Measurements from ENCODE around the gene HOXA7. TPM values are rescaled to one million over a fixed set of nuclear protein-coding genes. Genes with fewer than 3 reads are reported as not detected.

HOXA7 gene
- total and polyA plus RNA-seq, 9 donors = 0.23 to 4.5 (median 0.75) TPM

GRCh38 chr7:27171325-27171636 is 14.8 kb upstream of the HOXA7 start:
- peaks cover 14% of the 10 kb centered on the region for H3K4me1 ChIP-seq (ENCODE audit: insufficient read depth)
- DNase-seq = peak in 2 of 5 donors; percentile 16 to 28
- no peaks in the 10 kb centered on the region for H3K9me3 ChIP-seq
- no peak for TF ChIP-seq POLR2A (IDR thresholded peaks at IDR 0.05)
- no peak for TF ChIP-seq EP300 (IDR thresholded peaks at IDR 0.05)
- TF ChIP-seq, protein P1, sequence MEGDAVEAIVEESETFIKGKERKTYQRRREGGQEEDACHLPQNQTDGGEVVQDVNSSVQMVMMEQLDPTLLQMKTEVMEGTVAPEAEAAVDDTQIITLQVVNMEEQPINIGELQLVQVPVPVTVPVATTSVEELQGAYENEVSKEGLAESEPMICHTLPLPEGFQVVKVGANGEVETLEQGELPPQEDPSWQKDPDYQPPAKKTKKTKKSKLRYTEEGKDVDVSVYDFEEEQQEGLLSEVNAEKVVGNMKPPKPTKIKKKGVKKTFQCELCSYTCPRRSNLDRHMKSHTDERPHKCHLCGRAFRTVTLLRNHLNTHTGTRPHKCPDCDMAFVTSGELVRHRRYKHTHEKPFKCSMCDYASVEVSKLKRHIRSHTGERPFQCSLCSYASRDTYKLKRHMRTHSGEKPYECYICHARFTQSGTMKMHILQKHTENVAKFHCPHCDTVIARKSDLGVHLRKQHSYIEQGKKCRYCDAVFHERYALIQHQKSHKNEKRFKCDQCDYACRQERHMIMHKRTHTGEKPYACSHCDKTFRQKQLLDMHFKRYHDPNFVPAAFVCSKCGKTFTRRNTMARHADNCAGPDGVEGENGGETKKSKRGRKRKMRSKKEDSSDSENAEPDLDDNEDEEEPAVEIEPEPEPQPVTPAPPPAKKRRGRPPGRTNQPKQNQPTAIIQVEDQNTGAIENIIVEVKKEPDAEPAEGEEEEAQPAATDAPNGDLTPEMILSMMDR (IDR thresholded peaks at IDR 0.05) = no peak
- H3K27me3 ChIP-seq = peaks cover 21% of the 10 kb centered on the region
- 39 to 69% (median 45%) methylated on average over 8 of the region's 8 CpGs for WGBS, 3 donors
- H3K4me3 ChIP-seq = peak overlapping the region; percentile 53
- no peak overlapping the region for H3K27ac ChIP-seq
- H3K36me3 ChIP-seq = no peaks in the 10 kb centered on the region
- intact Hi-C loops (cut with DNase I) = no loop called here

DNA sequence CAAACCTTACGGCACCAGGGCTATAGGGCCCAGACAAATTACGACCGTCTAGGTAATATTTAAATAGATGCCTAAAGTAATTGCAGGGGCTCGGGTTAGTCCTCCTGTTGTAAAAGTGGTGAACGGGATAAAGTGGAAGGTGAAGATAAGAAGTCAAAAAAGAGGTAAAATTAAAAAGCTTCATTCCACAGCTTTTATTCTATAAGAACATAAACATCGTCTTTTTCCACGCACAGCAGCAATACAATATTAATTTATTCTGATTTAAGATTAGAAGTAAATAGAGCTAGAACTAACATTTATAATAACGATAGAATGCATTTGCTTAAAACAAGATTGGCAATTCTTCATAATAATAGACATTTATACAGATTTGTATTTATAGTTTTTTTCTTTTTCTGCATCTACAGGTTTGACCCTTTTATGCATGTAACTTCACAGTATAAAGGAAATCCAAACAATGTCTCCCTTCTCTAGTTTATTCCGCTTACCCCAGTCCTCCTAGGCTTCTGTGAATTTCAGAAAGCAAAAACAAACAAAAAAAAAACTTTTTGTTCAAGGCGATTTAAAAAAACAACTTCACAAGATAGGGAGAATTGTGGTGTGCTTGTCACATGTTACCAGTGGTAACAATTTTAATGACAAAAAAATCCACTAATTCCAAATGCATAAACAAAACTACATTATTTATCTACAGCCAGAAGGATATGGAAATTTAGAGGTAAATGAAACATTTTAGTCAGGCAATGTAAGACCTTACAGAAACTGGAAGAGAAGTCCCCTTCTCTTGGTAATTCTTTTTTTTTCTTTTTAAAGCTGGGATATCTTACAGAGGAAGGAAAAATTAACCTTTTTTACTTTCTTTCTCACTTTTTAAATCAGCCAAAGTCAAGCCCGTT is 14.2 kb upstream of the HOXA7 start:
- H3K27ac ChIP-seq = no peak overlapping the region
- TF ChIP-seq EP300 (IDR thresholded peaks at IDR 0.05) (no peak), POLR2A (IDR thresholded peaks at IDR 0.05) (no peak)
- TF ChIP-seq, protein P1 (IDR thresholded peaks at IDR 0.05) = no peak
- H3K4me1 ChIP-seq (ENCODE audit: insufficient read depth) = peaks cover 14% of the 10 kb centered on the region
- DNase-seq = no peak
- WGBS, 3 donors = 49 to 70% (median 50%) methylated on average over 11 of the region's 11 CpGs
- H3K27me3 ChIP-seq = peaks cover 21% of the 10 kb centered on the region
- no peaks in the 10 kb centered on the region for H3K9me3 ChIP-seq
- no peaks in the 10 kb centered on the region for H3K36me3 ChIP-seq
- peak overlapping the region; percentile 53 for H3K4me3 ChIP-seq
- intact Hi-C loops (cut with DNase I) = no loop called here

- H3K4me1 ChIP-seq (ENCODE audit: insufficient read depth) = peaks cover 14% of the 10 kb centered on the region
- no peaks in the 10 kb centered on the region for H3K36me3 ChIP-seq
- peak in 2 of 5 donors; percentile 10 to 36 for DNase-seq
- intact Hi-C loops (cut with DNase I) = loop anchor here in 3 of 4 donors (5.0 to 10.0 kb wide), 3 partner anchors 795 to 1285 kb away; no protein-coding TSS in a partner anchor
- H3K4me3 ChIP-seq = peak overlapping the region; percentile 53
- H3K9me3 ChIP-seq = no peaks in the 10 kb centered on the region
- 5 to 11% (median 5%) methylated on average over 41 to 46 of the region's 46 CpGs for WGBS, 3 donors
- peaks cover 22% of the 10 kb centered on the region for H3K27me3 ChIP-seq
- H3K27ac ChIP-seq = no peak overlapping the region
- TF ChIP-seq, protein P1 (IDR thresholded peaks at IDR 0.05) = no peak
- TF ChIP-seq POLR2A (IDR thresholded peaks at IDR 0.05) (no peak), EP300 (IDR thresholded peaks at IDR 0.05) (no peak)
Observed at GRCh38 chr7:27169658-27170425, 13.4 kb upstream of the HOXA7 start.

GRCh38 chr7:27168265-27168947 is 11.9 kb upstream of the HOXA7 start:
- H3K4me3 ChIP-seq = peak overlapping the region; percentile 53
- no peaks in the 10 kb centered on the region for H3K36me3 ChIP-seq
- intact Hi-C loops (cut with DNase I) = loop anchor here in 3 of 4 donors (5.0 to 10.0 kb wide), 3 partner anchors 794 to 1284 kb away; no protein-coding TSS in a partner anchor
- TF ChIP-seq POLR2A (IDR thresholded peaks at IDR 0.05) = no peak
- no peak overlapping the region for H3K27ac ChIP-seq
- H3K4me1 ChIP-seq (ENCODE audit: insufficient read depth) = peaks cover 7% of the 10 kb centered on the region
- DNase-seq = no peak
- no peaks in the 10 kb centered on the region for H3K9me3 ChIP-seq
- 44 to 55% (median 45%) methylated on average over 25 of the region's 25 CpGs for WGBS, 3 donors
- H3K27me3 ChIP-seq = peaks cover 22% of the 10 kb centered on the region

Data from ovary (tissue), 9 donors.